OCI-LY3 (cell line): ENCODE results near the gene GAS7.

Experiments
- H2AFZ ChIP-seq: fragments of 200-600, 300-600 bp; shearing (Covaris generic); 2 replicates; pipeline ENCODE4 v1.6.0; 2014; ENCODE audit warnings: antibody characterized with exemption, low read depth, low read length
- H3K27ac ChIP-seq: fragments of 200-600, 300-600 bp; sonication (generic); 2 replicates; pipeline ENCODE4 v1.5.1; 2014; ENCODE audit warnings: mild to moderate bottlenecking, low read length, moderate library complexity, mixed read lengths
- H3K27me3 ChIP-seq: fragments of 200-600, 300-600 bp; sonication (generic); 2 replicates; pipeline ENCODE4 v1.6.1; 2014; ENCODE audit warnings: low read depth, low read length, mixed read lengths
- H3K36me3 ChIP-seq: fragments of 200-600, 300-600 bp; sonication (generic); replicated peaks from 2 replicates; pipeline ENCODE3; 2014; ENCODE audit warnings: low read depth, low read length, mixed read lengths
- H3K4me1 ChIP-seq: fragments of 300-600, 200-600 bp; sonication (generic); 2 replicates; pipeline ENCODE4 v1.6.1; 2014; ENCODE audit warnings: low read length, mixed read lengths
- H3K4me2 ChIP-seq: fragments of 200-600, 300-600 bp; sonication (generic); 2 replicates; pipeline ENCODE4 v1.6.1; 2014; ENCODE audit warnings: low read length, mixed read lengths
- H3K4me3 ChIP-seq: fragments of 300-600, 200-600 bp; sonication (generic); 2 replicates; pipeline ENCODE4 v1.5.1; 2014; ENCODE audit warnings: antibody characterized with exemption, mild to moderate bottlenecking, low read length, moderate library complexity
- H3K79me2 ChIP-seq: fragments of 300-600, 200-600 bp; shearing (Covaris generic); 2 replicates; pipeline ENCODE4 v1.6.1; 2014; ENCODE audit warnings: mild to moderate bottlenecking, low read length, mixed read lengths
- H3K9ac ChIP-seq: fragments of 300-600, 200-600 bp; shearing (Covaris generic); 2 replicates; pipeline ENCODE4 v1.6.0; 2014; ENCODE audit warnings: mild to moderate bottlenecking, low read length, moderate library complexity
- H3K9me3 ChIP-seq: fragments of 200-600, 300-600 bp; shearing (Covaris generic); 2 replicates; pipeline ENCODE4 v1.6.1; 2014; ENCODE audit warnings: low read length, mixed read lengths; ENCODE audit not compliant: insufficient read depth
- H4K20me1 ChIP-seq: fragments of 200-600, 300-600 bp; sonication (generic); 2 replicates; pipeline ENCODE4 v1.6.1; 2016; ENCODE audit warnings: low read length, mixed read lengths; ENCODE audit not compliant: insufficient read depth
- CTCF ChIP-seq: fragments of 200-600, 300-600 bp; sonication (generic); IDR thresholded peaks from 2 replicates; pipeline ENCODE4 v1.5.1; 2014; ENCODE audit warnings: antibody characterized with exemption, low read length, low read depth
- EZH2phosphoT487 ChIP-seq: fragments of 200-600 bp; shearing (Covaris generic); IDR thresholded peaks from 2 replicates; pipeline ENCODE4 v1.6.1; 2018; ENCODE audit warnings: antibody characterized with exemption, mixed run types, low read depth

Gene GAS7

GRCh38 chr17:10192972-10193371 lies 5.4 kb downstream of the GAS7 start:
- TF ChIP-seq CTCF (no peak), EZH2phosphoT487 (no peak)
- Histone ChIP-seq H3K27ac (no peak overlapping the region), H3K9ac (no peak overlapping the region), H3K4me1 (no peaks in the 10 kb centered on the region), H4K20me1 (no peaks in the 10 kb centered on the region), H3K36me3 (no peaks in the 10 kb centered on the region), H3K4me2 (no peak overlapping the region), H3K79me2 (no peaks in the 10 kb centered on the region), H3K4me3 (no peak overlapping the region), H2AFZ (no peak overlapping the region), H3K27me3 (no peaks in the 10 kb centered on the region), H3K9me3 (no peaks in the 10 kb centered on the region)

- H3K27me3 ChIP-seq, result no peaks in the 10 kb centered on the region
- H3K79me2 ChIP-seq, result no peaks in the 10 kb centered on the region
- no peaks in the 10 kb centered on the region for H3K4me1 ChIP-seq
- no peaks in the 10 kb centered on the region for H4K20me1 ChIP-seq
- H3K9ac ChIP-seq, result no peak overlapping the region
- H2AFZ ChIP-seq, result no peak overlapping the region
- no peak for TF ChIP-seq EZH2phosphoT487
- TF ChIP-seq CTCF, result no peak
- no peaks in the 10 kb centered on the region for H3K9me3 ChIP-seq
- no peak overlapping the region for H3K4me2 ChIP-seq
- H3K36me3 ChIP-seq, result no peaks in the 10 kb centered on the region
- no peak overlapping the region for H3K27ac ChIP-seq
- H3K4me3 ChIP-seq, result no peak overlapping the region
Observed at GRCh38 chr17:10192461-10192860, 5.9 kb downstream of the GAS7 start.

GRCh38 chr17:10187456-10187855 lies 10.9 kb downstream of the GAS7 start:
- Histone ChIP-seq H3K9ac (no peak overlapping the region), H2AFZ (no peak overlapping the region), H3K4me1 (no peaks in the 10 kb centered on the region), H3K36me3 (no peaks in the 10 kb centered on the region), H4K20me1 (no peaks in the 10 kb centered on the region), H3K27me3 (no peaks in the 10 kb centered on the region), H3K27ac (no peak overlapping the region), H3K4me3 (no peak overlapping the region), H3K79me2 (no peaks in the 10 kb centered on the region), H3K4me2 (no peak overlapping the region), H3K9me3 (no peaks in the 10 kb centered on the region)
- TF ChIP-seq CTCF (no peak), EZH2phosphoT487 (no peak)

- Histone ChIP-seq H3K27me3 (no peaks in the 10 kb centered on the region), H3K9me3 (no peaks in the 10 kb centered on the region), H2AFZ (no peak overlapping the region), H3K27ac (no peak overlapping the region), H3K9ac (no peak overlapping the region), H4K20me1 (no peaks in the 10 kb centered on the region), H3K4me3 (no peak overlapping the region), H3K4me2 (no peak overlapping the region), H3K4me1 (no peaks in the 10 kb centered on the region), H3K36me3 (no peaks in the 10 kb centered on the region), H3K79me2 (no peaks in the 10 kb centered on the region)
- TF ChIP-seq CTCF (no peak), EZH2phosphoT487 (no peak)
Observed at GRCh38 chr17:10186771-10187410, 11.5 kb downstream of the GAS7 start.
